ENCODE measurements around the gene ABL2. TPM values are rescaled to one million over a fixed set of nuclear protein-coding genes. Genes with fewer than 3 reads are reported as not detected.
A peak's percentile ranks its signal among the peaks of the same experiment; 100 is the strongest.

The ABL2 gene
- total and polyA plus RNA-seq, 9 of the 15 experiments (the other 6 are each of a cell fraction or from before 2014, with no cell fraction given): 1.4 to 15.0 (median 8.6) TPM

DNA sequence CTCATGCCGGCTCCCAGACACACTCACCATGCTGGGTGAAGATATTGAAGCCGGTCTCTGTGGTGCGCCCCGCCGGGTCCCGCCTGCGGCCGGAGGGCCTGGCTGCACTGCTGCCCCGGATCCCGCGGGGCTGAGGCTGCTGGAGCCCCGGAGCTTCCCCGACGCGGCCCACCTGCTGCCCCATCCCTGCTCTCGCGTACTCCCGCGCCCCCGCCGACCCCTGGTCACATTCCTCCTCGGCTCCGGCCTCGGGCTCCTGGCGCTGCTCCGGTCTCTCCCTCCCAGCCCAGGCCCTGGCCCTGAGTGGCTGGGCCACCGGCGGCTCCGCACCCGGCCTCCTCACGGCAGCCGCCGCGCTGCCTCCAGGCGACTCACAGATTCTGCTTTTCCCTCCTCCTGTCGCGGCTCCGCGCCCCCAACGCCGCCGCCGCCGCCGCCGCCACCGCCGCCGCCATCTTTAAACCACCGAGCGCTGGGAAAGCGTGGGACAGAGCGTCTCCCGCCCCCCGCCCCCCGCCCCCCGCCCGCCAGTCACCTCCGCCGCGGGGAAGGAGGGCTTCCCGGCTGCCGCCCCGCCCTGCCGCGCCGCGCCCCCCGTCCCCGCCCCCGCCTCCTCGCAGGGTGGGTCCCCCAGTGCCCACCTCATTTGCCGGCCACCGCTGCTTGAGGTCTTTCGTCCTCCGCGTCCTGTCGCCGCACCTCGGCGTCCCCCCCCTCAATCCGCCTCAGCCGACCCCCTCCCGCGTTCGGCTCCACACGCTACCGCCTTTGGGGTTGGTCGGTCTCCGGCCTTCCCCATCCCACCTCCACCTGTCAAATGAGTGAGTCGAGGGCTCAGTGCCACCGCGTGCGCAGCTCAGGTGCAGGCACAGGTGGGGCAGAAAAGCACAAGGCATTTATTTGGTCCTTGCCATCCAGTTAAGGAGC lies at the start of gene ABL2 (continued):
- TF ChIP-seq TOE1 (IDR thresholded peaks at IDR 0.05; ENCODE audit: borderline replicate concordance): 0 out of 2 replicates have a peak, but pooled peaks have one; percentile 10
- TF ChIP-seq TOE1 (CRISPR knock-in tag; IDR thresholded peaks at IDR 0.05; ENCODE audit: borderline replicate concordance, low read depth): no peak
- peak; percentile 69 to 79 for TF ChIP-seq MAZ (CRISPR knock-in tag; conservative IDR thresholded peaks at IDR 0.05 in 1 of 2, IDR thresholded peaks at IDR 0.05 in 1 of 2)
- TF ChIP-seq ZNF445 (CRISPR knock-in tag; IDR thresholded peaks at IDR 0.05; ENCODE audit: low read depth): no peak
- TF ChIP-seq JUND (IDR thresholded peaks at IDR 0.05; ENCODE audit: borderline replicate concordance, low read depth, low read length): peak; percentile 8; the same call in 1 of the 2 replicates
- no peak for TF ChIP-seq JUND (tag; IDR thresholded peaks at IDR 0.05; ENCODE audit: borderline replicate concordance, low read depth, low read length)
- peak; percentile 86 for TF ChIP-seq RBFOX2 (IDR thresholded peaks at IDR 0.05; ENCODE audit: low read depth, low read length)
- TF ChIP-seq ZEB2 (IDR thresholded peaks at IDR 0.05): peak; percentile 70; the same call in 1 of the 2 replicates
- 0 out of 2 replicates have a peak, but pooled peaks have one; percentile 5 for TF ChIP-seq HCFC1 (IDR thresholded peaks at IDR 0.05; ENCODE audit: low read depth, low read length)
- TF ChIP-seq CXXC5 (CRISPR knock-in tag; IDR thresholded peaks at IDR 0.05): peak; percentile 40; the same call in 1 of the 2 replicates
- TF ChIP-seq, protein P1, sequence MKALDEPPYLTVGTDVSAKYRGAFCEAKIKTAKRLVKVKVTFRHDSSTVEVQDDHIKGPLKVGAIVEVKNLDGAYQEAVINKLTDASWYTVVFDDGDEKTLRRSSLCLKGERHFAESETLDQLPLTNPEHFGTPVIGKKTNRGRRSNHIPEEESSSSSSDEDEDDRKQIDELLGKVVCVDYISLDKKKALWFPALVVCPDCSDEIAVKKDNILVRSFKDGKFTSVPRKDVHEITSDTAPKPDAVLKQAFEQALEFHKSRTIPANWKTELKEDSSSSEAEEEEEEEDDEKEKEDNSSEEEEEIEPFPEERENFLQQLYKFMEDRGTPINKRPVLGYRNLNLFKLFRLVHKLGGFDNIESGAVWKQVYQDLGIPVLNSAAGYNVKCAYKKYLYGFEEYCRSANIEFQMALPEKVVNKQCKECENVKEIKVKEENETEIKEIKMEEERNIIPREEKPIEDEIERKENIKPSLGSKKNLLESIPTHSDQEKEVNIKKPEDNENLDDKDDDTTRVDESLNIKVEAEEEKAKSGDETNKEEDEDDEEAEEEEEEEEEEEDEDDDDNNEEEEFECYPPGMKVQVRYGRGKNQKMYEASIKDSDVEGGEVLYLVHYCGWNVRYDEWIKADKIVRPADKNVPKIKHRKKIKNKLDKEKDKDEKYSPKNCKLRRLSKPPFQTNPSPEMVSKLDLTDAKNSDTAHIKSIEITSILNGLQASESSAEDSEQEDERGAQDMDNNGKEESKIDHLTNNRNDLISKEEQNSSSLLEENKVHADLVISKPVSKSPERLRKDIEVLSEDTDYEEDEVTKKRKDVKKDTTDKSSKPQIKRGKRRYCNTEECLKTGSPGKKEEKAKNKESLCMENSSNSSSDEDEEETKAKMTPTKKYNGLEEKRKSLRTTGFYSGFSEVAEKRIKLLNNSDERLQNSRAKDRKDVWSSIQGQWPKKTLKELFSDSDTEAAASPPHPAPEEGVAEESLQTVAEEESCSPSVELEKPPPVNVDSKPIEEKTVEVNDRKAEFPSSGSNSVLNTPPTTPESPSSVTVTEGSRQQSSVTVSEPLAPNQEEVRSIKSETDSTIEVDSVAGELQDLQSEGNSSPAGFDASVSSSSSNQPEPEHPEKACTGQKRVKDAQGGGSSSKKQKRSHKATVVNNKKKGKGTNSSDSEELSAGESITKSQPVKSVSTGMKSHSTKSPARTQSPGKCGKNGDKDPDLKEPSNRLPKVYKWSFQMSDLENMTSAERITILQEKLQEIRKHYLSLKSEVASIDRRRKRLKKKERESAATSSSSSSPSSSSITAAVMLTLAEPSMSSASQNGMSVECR (CRISPR knock-in tag; IDR thresholded peaks at IDR 0.05): peak; percentile 67
- no peak for TF ChIP-seq ZZZ3 (IDR thresholded peaks at IDR 0.05)
- TF ChIP-seq MBD1 (CRISPR knock-in tag; IDR thresholded peaks at IDR 0.05): no peak
- no peak for TF ChIP-seq SIRT6 (IDR thresholded peaks at IDR 0.05; ENCODE audit: low read depth, low read length)
- 0 out of 2 replicates have a peak, but pooled peaks have one; percentile 40 for TF ChIP-seq TCF7 (IDR thresholded peaks at IDR 0.05; ENCODE audit: borderline replicate concordance)
- TF ChIP-seq RFX5 (IDR thresholded peaks at IDR 0.05; ENCODE audit: low read depth, low read length): no peak
- no peak for TF ChIP-seq ZNF140 (CRISPR knock-in tag; IDR thresholded peaks at IDR 0.05)
- TF ChIP-seq, protein P2, sequence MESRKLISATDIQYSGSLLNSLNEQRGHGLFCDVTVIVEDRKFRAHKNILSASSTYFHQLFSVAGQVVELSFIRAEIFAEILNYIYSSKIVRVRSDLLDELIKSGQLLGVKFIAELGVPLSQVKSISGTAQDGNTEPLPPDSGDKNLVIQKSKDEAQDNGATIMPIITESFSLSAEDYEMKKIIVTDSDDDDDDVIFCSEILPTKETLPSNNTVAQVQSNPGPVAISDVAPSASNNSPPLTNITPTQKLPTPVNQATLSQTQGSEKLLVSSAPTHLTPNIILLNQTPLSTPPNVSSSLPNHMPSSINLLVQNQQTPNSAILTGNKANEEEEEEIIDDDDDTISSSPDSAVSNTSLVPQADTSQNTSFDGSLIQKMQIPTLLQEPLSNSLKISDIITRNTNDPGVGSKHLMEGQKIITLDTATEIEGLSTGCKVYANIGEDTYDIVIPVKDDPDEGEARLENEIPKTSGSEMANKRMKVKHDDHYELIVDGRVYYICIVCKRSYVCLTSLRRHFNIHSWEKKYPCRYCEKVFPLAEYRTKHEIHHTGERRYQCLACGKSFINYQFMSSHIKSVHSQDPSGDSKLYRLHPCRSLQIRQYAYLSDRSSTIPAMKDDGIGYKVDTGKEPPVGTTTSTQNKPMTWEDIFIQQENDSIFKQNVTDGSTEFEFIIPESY (CRISPR knock-in tag; IDR thresholded peaks at IDR 0.05): 0 out of 2 replicates have a peak, but pooled peaks have one; percentile 11
